Natural killer cell treated with Interleukin-12 subunit alpha and Interleukin-12 subunit beta and Interleukin-15 and Interleukin-18, amount 100 ng/mL, for 72 hours (primary cell): ENCODE measurements around the gene NBR1. TPM values are rescaled to one million over a fixed set of nuclear protein-coding genes. Genes with fewer than 3 reads are reported as not detected.
"Not testable (repeated sequence)": the region's sequence is repeated elsewhere in the genome, so short reads cannot be mapped to it uniquely, and the experiment has no call there.

ENCODE experiments used
- ATAC-seq, 2 donors: fragments of 150-1000 bp; cut with Tn5 transposase in 1 of 2; sonication (Bioruptor Pico), chemical (Tn5 transposase) in 1 of 2; 2 replicates each; pipeline ENCODE4 v1.10.0; 2021
- DNase-seq: peaks from one replicate; pipeline ENCODE4 v3.0.0; 2022; ENCODE audit warnings: low spot score
- H3K27ac Mint-ChIP-seq, 2 donors: 1 replicate in 1 of 2; 2 replicates in 1 of 2; pipeline ENCODE4 v1.8.0; 2022; ENCODE audit warnings: mixed read lengths in 2 of 2, mild to moderate bottlenecking in 1 of 2, moderate library complexity in 1 of 2
- H3K27me3 Mint-ChIP-seq, 2 donors: 1 replicate in 1 of 2; 2 replicates in 1 of 2; pipeline ENCODE4 v1.8.0; 2022; ENCODE audit warnings: mixed read lengths in 2 of 2
- H3K36me3 Mint-ChIP-seq: one replicate; pipeline ENCODE4 v1.8.0; 2022; ENCODE audit warnings: mixed read lengths
- H3K4me1 Mint-ChIP-seq, 2 donors: 1 replicate in 1 of 2; 2 replicates in 1 of 2; pipeline ENCODE4 v1.8.0; 2022; ENCODE audit warnings: low read depth in 2 of 2, mixed read lengths in 2 of 2, mild to moderate bottlenecking in 1 of 2
- H3K4me3 Mint-ChIP-seq: one replicate; pipeline ENCODE4 v1.8.0; 2022; ENCODE audit warnings: mixed read lengths
- H3K9me3 Mint-ChIP-seq: 2 replicates; pipeline ENCODE4 v1.8.0; 2022; ENCODE audit warnings: mixed read lengths
- total RNA-seq, 2 donors: library from RNA; stranded (reverse); gene quantifications; one replicate each; pipeline ENCODE4 v1.2.3, GENCODE V29; 2022

Gene NBR1
- total RNA-seq, 2 donors from 2014 or later: 33.1 to 58.3 TPM

GRCh38 chr17:43212641-43213490, 41.9 kb downstream of the NBR1 start:
- H3K4me3 Mint-ChIP-seq: peak overlapping the region; percentile 95
- no peaks in the 10 kb centered on the region for H3K9me3 Mint-ChIP-seq
- H3K4me1 Mint-ChIP-seq: peaks cover 29 to 31% of the 10 kb centered on the region in 2 donors
- no peak for ATAC-seq
- no peaks in the 10 kb centered on the region for H3K27me3 Mint-ChIP-seq
- H3K36me3 Mint-ChIP-seq: no peaks in the 10 kb centered on the region
- DNase-seq: no peak
- H3K27ac Mint-ChIP-seq: peak overlapping the region; percentile 96 to 99

GRCh38 chr17:43213545-43213944, 42.5 kb downstream of the NBR1 start:
- peaks cover 29 to 33% of the 10 kb centered on the region in 2 donors for H3K4me1 Mint-ChIP-seq

GRCh38 chr17:43215341-43215740, 44.3 kb downstream of the NBR1 start:
- no peak overlapping the region for H3K4me3 Mint-ChIP-seq
- H3K9me3 Mint-ChIP-seq: no peaks in the 10 kb centered on the region
- H3K27ac Mint-ChIP-seq: no peak overlapping the region
- no peaks in the 10 kb centered on the region for H3K27me3 Mint-ChIP-seq
- DNase-seq (no peak), ATAC-seq (no peak)
- peaks cover 29 to 36% of the 10 kb centered on the region in 2 donors for H3K4me1 Mint-ChIP-seq
- no peaks in the 10 kb centered on the region for H3K36me3 Mint-ChIP-seq

More at GRCh38 chr17:43213545-43213944, 42.5 kb downstream of the NBR1 start:
- peak overlapping the region; percentile 95 for H3K4me3 Mint-ChIP-seq
- peak overlapping the region; percentile 53 to 99 for H3K27ac Mint-ChIP-seq
- no peaks in the 10 kb centered on the region for H3K9me3 Mint-ChIP-seq
- H3K27me3 Mint-ChIP-seq: no peaks in the 10 kb centered on the region
- no peak for ATAC-seq
- H3K36me3 Mint-ChIP-seq: no peaks in the 10 kb centered on the region
- no peak for DNase-seq

DNA sequence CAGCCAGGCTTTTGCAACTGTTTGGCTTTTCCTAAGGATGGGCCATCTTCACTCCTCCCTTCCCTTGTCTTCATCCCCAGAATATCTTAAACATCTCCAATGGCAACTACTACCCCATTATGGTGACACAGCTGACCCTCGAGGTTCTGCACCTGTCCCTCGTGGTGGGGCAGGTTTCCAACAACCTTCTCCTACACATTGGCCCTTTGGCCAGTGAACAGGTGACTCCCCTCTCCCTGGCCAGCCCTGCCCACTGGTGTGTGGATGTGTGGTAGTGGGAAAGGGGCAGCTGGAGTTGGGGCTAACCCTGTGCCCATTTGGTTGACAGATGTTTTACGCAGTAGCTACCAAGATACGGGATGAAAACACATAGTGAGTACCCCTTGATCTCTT, 45.4 kb downstream of the NBR1 start:
- Mint-ChIP-seq H3K9me3 (no peaks in the 10 kb centered on the region), H3K36me3 (no peaks in the 10 kb centered on the region), H3K4me3 (no peak overlapping the region), H3K27me3 (no peaks in the 10 kb centered on the region), H3K27ac (no peak overlapping the region), H3K4me1 (peaks cover 20 to 33% of the 10 kb centered on the region in 2 donors)
- DNase-seq (no peak), ATAC-seq (no peak)

DNA sequence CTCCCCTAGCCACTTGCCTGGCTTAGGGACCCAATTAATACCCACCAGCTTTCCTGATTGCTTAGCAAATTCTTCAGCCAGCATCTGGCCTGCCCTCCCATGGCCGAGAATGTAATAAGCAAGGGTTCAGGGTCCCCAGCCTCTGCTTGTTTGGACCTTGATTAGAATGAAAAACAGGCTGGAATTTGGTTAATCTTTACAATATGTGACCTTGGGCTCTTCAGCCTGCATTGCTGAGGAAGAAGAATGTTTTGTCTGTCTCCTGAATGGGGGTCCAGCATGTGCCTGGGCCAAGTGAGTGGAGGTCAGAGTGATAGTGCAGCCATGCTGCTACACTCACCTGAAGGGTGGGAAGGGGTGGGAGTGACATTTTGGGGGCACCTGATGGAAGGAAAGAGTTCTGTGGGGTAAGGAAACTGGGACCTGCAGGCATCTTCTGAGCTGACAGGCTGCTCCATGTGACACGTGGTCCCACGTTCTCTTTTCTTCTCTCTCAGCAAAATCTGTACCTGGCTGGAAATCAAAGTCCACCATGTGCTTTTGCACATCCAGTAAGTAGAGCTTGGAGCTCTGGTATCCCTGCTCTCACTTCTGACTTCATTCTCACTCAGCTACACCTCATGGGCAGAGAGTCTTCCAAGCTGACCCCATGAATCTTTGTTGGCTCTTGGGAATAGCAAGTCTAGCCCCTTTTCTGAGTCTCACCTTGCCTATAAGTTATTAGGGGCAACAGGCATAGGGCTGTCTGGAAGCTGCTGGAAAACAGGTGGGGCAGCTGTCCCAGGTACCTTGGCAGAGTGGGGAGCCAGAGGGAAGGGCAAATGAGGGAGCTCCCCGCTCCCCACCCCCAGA, 46.0 kb downstream of the NBR1 start:
- Mint-ChIP-seq H3K9me3 (no peaks in the 10 kb centered on the region), H3K27ac (no peak overlapping the region), H3K4me3 (no peak overlapping the region), H3K36me3 (no peaks in the 10 kb centered on the region), H3K27me3 (no peaks in the 10 kb centered on the region), H3K4me1 (peaks cover 19 to 31% of the 10 kb centered on the region in 2 donors)
- ATAC-seq: no peak
- no peak for DNase-seq

DNA sequence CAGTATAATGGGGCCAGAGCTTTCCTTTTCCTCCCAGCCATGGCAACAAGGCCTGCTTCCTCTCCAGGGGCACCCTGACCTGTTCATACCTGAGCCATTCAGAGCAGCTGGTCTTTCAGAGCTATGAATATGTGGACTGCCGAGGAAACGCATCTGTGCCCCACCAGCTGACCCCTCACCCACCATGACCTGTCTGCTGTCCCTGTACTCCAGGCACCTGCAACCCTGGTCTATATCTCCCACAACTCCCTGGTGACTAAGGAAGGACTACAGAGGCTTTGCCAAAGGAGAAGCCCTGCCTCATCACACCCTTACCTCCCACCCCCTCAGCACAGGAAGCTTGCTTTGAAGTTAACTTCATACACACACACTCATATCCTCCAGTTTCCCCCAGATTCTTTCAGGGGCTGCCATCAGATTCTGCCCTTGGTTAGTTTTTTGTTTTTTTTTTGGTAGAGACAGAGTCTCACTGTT, 46.6 kb downstream of the NBR1 start:
- DNase-seq (no peak), ATAC-seq (no peak)
- peaks cover 12 to 24% of the 10 kb centered on the region in 2 donors for H3K4me1 Mint-ChIP-seq
- no peaks in the 10 kb centered on the region for H3K27me3 Mint-ChIP-seq
- H3K36me3 Mint-ChIP-seq: no peaks in the 10 kb centered on the region
- no peaks in the 10 kb centered on the region for H3K9me3 Mint-ChIP-seq
- no peak overlapping the region for H3K4me3 Mint-ChIP-seq
- peak overlapping the region; percentile 39 to 60 for H3K27ac Mint-ChIP-seq

GRCh38 chr17:43219001-43219400, 48.0 kb downstream of the NBR1 start:
- DNase-seq: no peak

DNA sequence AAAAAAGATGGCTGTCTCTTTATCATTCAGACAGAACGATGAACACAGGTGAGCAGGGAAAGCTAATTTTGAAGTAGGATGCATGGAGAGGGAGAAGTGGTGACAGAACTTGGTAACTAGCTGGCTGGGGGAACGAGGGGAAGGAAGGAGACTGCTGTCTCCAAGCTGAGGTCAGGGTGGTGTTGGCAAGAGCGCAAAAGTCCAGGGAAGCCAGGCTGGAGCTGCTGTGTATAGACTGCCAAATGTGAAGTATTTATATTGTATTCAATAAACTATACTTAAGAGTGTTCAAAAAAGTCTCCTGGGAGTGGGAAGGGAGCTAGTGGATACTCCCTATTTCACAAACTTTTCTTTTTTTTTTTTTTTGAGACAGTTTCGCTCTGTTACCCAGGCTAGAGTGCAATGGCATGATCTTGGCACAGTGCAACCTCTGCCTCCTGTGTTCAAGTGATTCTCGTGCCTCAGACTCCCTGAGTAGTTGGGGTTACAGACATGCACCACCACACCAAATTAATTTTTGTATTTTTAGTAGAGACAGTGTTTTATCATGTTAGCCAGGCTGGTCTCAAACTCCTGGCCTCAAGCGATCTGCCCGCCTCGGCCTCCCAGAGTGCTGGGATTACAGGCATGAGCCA, 48.8 kb downstream of the NBR1 start:
- H3K27me3 Mint-ChIP-seq: no peaks in the 10 kb centered on the region
- no peak overlapping the region for H3K4me3 Mint-ChIP-seq
- H3K27ac Mint-ChIP-seq: peak overlapping the region in 1 of 2 donors; percentile 24
- H3K36me3 Mint-ChIP-seq: no peaks in the 10 kb centered on the region
- ATAC-seq: no peak
- H3K9me3 Mint-ChIP-seq: no peaks in the 10 kb centered on the region
- no peak for DNase-seq
- peaks cover 6 to 23% of the 10 kb centered on the region in 2 donors for H3K4me1 Mint-ChIP-seq

More at GRCh38 chr17:43219001-43219400, 48.0 kb downstream of the NBR1 start:
- H3K4me3 Mint-ChIP-seq: no peak overlapping the region
- no peaks in the 10 kb centered on the region for H3K36me3 Mint-ChIP-seq
- H3K27me3 Mint-ChIP-seq: no peaks in the 10 kb centered on the region
- peaks cover 0 to 16% of the 10 kb centered on the region in 2 donors for H3K4me1 Mint-ChIP-seq
- no peaks in the 10 kb centered on the region for H3K9me3 Mint-ChIP-seq
- no peak for ATAC-seq
- H3K27ac Mint-ChIP-seq: no peak overlapping the region

DNA sequence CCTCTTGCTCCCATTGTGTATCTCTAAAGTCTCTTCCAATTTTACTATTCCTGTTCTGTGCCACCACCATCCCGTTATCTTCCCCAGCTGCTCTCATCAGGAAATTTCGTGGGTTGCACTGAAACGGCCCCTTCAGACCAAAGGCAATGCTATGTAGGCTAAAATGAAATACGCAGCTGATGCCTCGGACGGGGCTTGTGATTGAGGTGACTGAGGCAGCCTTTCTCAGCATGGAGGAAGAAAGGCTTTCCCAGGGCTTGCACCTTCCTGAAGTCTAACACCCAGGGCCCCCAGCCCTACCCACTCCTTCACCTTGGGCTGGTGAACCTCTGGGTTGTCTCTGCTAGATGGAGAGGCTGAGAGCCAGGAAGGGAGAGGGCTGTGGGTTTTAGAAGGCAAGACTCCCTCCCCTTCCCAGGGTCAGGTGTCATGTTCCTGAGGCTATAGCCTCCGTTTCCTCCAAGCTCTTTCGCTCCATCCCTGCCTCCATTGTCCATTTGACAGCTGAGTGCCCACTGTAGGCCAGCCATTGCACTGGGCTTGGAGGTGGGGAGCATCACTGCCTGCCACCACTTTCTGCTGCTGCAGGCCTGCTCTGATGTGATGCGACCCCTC, 49.6 kb downstream of the NBR1 start:
- Mint-ChIP-seq H3K4me1 (peaks cover 6 to 23% of the 10 kb centered on the region in 2 donors), H3K36me3 (no peaks in the 10 kb centered on the region), H3K27ac (peak overlapping the region in 1 of 2 donors; percentile 24), H3K27me3 (no peaks in the 10 kb centered on the region), H3K4me3 (no peak overlapping the region), H3K9me3 (no peaks in the 10 kb centered on the region)
- ATAC-seq: no peak
- DNase-seq: no peak

DNA sequence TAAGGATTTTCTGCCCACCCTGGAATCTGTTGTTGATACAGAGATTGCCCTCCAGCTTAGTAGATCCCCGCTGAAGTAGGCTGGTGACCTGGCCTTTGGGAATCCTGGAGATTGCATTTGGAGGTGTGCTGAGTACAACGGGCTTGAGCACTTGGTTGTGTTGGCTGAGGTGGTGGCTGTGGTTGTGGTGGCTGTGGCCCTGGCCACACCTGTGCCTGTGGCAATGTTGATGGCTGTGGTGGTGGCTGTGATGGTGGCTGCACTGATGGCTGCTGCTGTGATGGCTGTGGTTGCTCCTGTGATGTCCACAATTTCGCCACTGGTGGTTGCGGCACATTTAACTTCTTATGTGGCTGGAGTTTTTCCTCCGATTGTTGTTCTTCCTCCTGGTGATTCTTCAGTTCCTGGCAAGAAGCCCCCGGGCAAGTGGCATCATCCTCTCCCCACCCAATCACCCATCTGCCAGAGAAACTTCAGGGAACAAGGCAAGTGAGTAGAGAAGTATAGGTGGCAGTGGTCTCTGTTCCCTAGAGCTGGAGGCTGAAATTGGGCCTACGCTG, 53.2 kb downstream of the NBR1 start:
- Mint-ChIP-seq H3K4me3 (peak overlapping the region; percentile 10), H3K36me3 (no peaks in the 10 kb centered on the region), H3K27me3 (no peaks in the 10 kb centered on the region), H3K27ac (peak overlapping the region; percentile 42 to 59), H3K4me1 (peaks cover 6 to 13% of the 10 kb centered on the region in 2 donors), H3K9me3 (no peaks in the 10 kb centered on the region)
- no peak for ATAC-seq
- no peak for DNase-seq

DNA sequence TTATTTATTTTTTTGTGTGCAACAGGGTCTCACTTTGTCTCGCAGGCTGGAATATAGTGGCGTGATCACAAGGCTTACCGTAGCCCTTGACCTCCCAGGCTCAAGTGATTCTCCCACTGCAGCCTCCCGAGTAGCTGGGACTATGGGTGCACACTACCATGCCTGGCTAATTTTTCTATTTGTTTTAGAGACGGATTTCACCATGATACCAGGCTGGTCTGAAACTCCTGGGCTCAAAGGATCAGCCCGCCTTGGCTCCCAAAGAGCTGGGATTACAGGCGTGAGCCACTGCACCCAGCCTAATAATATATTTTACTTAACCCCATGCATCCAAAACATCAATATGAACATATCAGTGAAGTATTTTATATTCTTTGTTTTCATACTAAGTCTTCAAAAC, 55.4 kb downstream of the NBR1 start:
- H3K4me1 Mint-ChIP-seq: peaks cover 6 to 9% of the 10 kb centered on the region in 2 donors
- no peak for DNase-seq
- no peaks in the 10 kb centered on the region for H3K9me3 Mint-ChIP-seq
- no peaks in the 10 kb centered on the region for H3K27me3 Mint-ChIP-seq
- no peak overlapping the region for H3K4me3 Mint-ChIP-seq
- ATAC-seq: no peak
- no peak overlapping the region for H3K27ac Mint-ChIP-seq
- no peaks in the 10 kb centered on the region for H3K36me3 Mint-ChIP-seq

DNA sequence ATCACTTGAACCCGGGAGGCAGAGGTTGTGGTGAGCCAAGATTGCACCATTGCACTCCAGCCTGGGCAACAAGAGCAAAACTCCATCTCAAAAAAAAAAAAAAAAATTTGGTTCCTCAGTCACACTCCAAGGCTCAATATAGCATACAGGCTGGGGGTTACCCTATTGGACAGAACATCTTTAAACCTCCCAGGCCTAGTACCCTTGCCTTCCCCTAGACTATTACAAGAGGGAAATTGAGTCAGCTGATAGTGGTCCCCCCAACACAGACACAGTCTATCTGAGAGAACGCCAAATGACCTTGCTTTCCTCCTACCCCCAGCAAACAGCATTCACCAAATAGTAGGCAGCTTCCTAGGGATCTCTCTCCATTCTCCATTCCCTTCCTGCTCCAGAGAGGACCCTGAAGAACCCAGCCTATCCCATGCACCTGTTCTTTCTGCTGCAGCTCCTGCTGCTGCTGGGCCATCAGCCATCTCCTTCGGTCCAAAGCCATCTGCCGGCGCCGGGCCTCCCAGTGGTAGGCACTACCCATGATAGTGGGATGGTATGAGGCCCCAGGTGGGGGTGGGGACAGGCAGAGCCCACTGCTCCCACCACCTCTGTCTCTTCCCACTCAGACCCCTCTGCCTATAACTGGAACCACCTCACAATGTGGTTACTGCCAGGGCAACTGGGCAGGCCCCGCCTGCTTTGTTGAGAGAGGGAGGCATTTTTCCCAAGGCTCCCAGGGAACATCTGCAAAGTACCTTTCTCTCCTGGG, 57.2 kb downstream of the NBR1 start, which contains the start of gene CCDC200:
TSS of gene CCDC200 (minus strand) at position 604 of the 763 bp plus-strand sequence. CDS start at position 535, 69 bp downstream.
- not testable (repeated sequence) for H3K4me1 Mint-ChIP-seq, H3K27me3 Mint-ChIP-seq, H3K27ac Mint-ChIP-seq, H3K4me3 Mint-ChIP-seq, H3K36me3 Mint-ChIP-seq, H3K9me3 Mint-ChIP-seq, DNase-seq, ATAC-seq
